ENCODE data around the gene ARL8B.
"Not testable (repeated sequence)": the region's sequence is repeated elsewhere in the genome, so short reads cannot be mapped to it uniquely, and the experiment has no call there.

Gene ARL8B

DNA sequence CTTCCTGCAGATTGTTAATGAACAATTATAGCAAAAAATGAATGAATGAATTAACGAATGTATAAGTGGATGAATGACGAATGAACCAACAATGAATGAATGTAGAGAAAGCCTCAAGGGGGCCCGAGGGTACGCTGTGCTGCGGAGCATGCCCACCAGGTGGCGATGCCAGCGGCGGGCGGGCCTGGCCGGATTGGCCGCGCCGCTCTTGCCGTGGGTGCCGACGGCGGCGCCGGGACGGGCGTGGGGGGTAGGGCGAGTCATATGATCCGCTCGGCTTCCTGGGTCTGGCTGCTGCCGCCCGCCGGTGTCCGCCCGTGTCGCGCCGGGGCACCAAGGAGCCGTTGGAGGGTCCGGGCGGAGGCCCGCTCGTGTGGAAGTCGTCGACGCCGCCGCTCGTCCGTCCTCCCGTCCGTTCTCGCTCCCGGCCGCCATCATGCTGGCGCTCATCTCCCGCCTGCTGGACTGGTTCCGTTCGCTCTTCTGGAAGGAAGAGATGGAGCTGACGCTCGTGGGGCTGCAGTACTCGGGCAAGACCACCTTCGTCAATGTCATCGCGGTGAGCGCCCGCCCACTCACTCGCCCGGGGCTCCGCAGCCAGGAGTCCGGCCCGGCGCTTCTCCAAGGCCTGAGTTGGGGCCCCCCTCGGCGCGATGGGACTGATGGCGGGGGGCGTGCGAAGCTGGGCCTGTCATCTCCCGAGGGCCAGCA, at the start of gene ARL8B:
Gene ARL8B (plus strand): TSS at position 263 of the 711 bp plus-strand sequence. CDS start 174 bp downstream, at position 437.
- H3K36me3 ChIP-seq (ENCODE audit: insufficient read depth, low read length) = no peaks in the 10 kb centered on the region
- peaks cover 3% of the 10 kb centered on the region; the same call in 1 of the 2 replicates for H3K4me1 ChIP-seq (ENCODE audit: insufficient read depth, low read length)

DNA sequence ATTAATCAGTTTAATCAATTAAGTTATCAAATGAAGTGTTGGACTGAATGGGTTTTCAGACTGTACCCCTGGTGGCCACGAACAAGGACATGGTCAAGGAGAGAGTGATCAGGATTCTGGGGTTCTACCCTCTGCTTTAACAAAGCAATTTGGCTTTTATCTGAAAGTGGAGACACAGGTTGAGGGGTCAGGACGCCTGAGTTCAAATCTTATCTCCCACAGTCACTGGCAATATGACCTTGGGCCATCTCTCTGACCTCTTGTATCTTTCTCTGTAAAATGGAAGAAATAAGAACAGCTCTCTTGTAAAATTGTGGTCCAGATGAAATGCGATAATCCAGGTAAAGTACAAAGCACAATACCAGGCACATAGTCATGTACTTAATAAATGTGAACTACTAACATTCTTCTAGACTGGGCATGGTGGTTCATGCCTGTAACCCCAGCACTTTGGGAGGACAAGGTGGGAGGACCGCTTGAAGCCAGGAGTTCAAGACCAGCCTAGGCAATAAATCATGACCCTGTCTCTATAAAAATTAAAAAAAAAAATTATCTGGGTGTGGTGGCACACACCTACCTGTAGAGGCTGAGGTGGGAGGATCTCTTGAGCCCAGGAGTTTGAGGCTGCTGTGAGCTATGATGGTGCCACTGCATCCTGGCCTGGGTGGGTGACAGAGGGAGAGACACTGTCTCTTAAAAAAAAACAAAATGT, 48.6 kb upstream of the ARL8B start:
- H3K4me1 ChIP-seq (ENCODE audit: insufficient read depth, low read length) = no peaks in the 10 kb centered on the region
- H3K9ac ChIP-seq (ENCODE audit: low read depth, low read length) = no peak overlapping the region

More for the DNA sequence above, at the start of gene ARL8B:
- no peaks in the 10 kb centered on the region for H3K9me3 ChIP-seq (ENCODE audit: control insufficient read depth, insufficient read depth, low read length)
- H3K9ac ChIP-seq (ENCODE audit: low read depth, low read length) = peak within 1 kb of the TSS; percentile 92

DNA sequence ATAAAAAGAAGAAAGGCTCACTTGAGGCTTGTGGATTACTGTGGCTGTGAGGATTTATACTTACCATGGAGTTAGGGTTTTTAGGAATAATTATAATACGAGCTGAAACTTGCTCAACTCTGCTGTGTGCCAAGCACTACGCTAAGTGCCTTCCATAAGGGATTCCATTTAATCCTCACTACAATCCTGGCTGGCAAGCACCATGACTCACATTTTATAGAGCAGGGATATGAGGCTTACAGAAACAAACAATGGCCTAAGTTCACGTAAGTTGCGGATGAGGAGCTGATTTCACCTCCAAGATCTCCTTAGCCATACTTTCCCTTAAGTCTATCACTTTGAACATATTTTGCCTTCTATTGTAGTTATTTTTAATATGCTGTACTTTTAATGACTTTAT, 43.9 kb upstream of the ARL8B start:
- Histone ChIP-seq H3K4me1 (ENCODE audit: insufficient read depth, low read length) (no peaks in the 10 kb centered on the region), H3K36me3 (ENCODE audit: insufficient read depth, low read length) (no peaks in the 10 kb centered on the region), H3K9me3 (ENCODE audit: control insufficient read depth, insufficient read depth, low read length) (no peaks in the 10 kb centered on the region), H3K9ac (ENCODE audit: low read depth, low read length) (no peak overlapping the region)

More for the DNA sequence above, 48.6 kb upstream of the ARL8B start:
- no peaks in the 10 kb centered on the region for H3K36me3 ChIP-seq (ENCODE audit: insufficient read depth, low read length)
- no peaks in the 10 kb centered on the region for H3K9me3 ChIP-seq (ENCODE audit: control insufficient read depth, insufficient read depth, low read length)

DNA sequence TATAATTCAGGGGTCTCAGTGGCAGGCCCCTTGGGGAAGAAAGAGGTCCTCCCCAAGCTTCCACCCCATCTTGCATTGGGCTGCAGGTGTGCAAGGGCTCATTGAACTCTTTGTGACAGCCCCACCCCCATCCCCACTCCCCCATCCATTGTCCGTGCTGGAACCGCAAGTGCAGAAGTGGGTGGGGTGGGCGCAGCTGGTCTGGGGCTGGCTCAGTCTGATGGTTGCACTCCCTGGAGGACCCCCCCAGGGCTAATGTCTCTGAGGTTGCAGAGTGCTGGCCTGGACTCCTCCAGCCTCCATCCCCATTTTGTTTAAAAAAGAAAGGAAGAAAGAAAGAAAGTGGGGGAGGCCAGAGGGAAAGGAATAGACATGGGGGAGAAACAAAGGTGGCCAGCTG, 42.3 kb upstream of the ARL8B start:
- Histone ChIP-seq H3K9ac (ENCODE audit: low read depth, low read length) (no peak overlapping the region), H3K36me3 (ENCODE audit: insufficient read depth, low read length) (no peaks in the 10 kb centered on the region)

DNA sequence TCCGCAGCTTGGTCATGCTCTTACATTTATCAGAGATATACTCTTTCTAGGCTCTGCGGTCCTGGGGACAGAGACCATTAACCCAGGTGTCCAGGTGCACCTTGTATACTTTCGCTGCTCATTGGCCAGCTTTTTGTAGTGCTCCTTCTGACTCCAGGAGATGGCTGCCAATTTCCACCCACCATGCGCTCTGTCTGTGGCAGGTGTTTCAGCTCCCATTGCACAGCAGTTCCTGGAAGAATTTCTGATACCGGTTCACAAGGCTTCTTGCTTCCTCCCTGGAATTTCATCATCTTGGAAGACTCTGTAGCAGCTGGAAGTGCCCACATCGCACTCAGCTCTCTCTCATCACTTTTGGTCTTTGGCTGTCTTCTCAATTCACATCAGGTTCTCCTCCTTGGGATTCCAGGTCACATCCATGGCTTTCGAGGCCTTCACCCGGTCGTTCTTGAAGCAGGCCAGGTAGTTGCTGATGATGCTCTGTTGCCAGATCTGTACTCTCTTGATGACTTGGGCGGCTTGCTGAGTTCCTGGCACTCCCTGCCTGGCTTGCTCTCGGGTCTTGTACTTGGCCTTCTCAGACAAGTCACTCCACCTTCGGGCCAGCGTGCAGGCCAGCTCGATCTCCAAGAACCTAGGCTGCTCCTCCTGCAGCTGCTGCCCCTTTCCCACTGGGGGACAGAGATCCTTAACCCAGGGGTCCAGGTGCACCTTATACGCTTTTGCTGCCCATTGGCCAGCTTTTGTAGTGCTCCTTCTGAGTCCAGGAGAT, 41.1 kb upstream of the ARL8B start:
- H3K36me3 ChIP-seq (ENCODE audit: insufficient read depth, low read length) = no peaks in the 10 kb centered on the region
- no peaks in the 10 kb centered on the region for H3K9me3 ChIP-seq (ENCODE audit: control insufficient read depth, insufficient read depth, low read length)
- no peaks in the 10 kb centered on the region for H3K4me1 ChIP-seq (ENCODE audit: insufficient read depth, low read length)
- H3K9ac ChIP-seq (ENCODE audit: low read depth, low read length) = no peak overlapping the region

More for the DNA sequence above, 42.3 kb upstream of the ARL8B start:
- Histone ChIP-seq H3K9me3 (ENCODE audit: control insufficient read depth, insufficient read depth, low read length) (no peaks in the 10 kb centered on the region), H3K4me1 (ENCODE audit: insufficient read depth, low read length) (no peaks in the 10 kb centered on the region)

DNA sequence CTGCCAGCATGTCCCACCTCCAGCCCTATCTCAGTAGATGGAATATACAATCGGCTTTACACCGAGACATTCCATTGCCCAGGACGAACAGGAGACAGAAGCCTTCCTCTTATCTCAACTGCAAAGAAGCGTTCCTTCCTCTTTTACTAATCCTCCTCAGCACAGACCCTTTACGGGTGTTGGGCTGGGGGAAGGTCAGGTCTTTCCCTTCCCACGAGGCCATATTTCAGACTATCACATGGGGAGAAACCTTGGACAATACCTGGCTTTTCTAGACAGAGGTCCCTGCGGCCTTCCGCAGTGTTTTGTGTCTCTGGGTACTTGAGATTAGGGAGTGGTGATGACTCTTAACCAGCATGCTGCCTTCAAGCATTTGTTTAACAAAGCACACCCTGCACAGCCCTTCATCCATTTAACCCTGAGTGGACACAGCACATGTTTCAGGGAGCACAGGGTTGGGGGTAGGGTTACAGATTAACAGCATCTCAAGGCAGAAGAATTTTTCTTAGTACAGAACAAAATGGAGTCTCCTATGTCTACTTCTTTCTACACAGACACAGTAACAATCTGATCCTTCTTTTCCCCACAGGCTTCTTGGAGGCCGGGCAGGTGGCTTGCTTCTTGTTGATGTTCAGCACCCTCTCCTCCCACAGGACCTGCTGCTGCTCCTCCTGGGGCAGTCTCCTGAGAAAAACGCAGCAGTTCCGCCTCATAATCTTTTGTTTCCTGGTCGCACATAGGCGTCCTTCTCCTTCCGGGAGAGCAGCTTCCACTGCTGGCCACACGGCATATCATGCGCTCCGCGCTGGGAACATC, 39.9 kb upstream of the ARL8B start:
- H3K36me3 ChIP-seq (ENCODE audit: insufficient read depth, low read length); H3K4me1 ChIP-seq (ENCODE audit: insufficient read depth, low read length); H3K9me3 ChIP-seq (ENCODE audit: control insufficient read depth, insufficient read depth, low read length); H3K9ac ChIP-seq (ENCODE audit: low read depth, low read length): not testable (repeated sequence)

DNA sequence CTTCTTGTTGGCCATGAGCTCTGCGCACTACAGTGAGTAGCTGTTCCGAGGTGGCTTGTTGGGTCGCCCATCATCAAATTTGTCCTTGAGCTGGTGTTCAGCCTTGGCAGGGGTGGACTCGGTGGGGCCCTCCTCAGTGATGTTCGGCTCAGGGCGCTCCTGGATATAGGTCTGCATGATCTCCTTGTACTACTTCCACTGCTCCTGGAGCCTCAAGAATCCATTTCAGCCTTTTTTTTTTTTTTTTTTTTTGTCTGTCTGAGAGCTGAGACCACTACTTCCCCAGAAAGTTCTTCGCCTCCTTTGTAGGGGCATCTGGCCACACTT, 39.3 kb upstream of the ARL8B start:
- H3K9ac ChIP-seq (ENCODE audit: low read depth, low read length) = no peak overlapping the region
- H3K4me1 ChIP-seq (ENCODE audit: insufficient read depth, low read length) = no peaks in the 10 kb centered on the region
- no peaks in the 10 kb centered on the region for H3K9me3 ChIP-seq (ENCODE audit: control insufficient read depth, insufficient read depth, low read length)
- H3K36me3 ChIP-seq (ENCODE audit: insufficient read depth, low read length) = no peaks in the 10 kb centered on the region

DNA sequence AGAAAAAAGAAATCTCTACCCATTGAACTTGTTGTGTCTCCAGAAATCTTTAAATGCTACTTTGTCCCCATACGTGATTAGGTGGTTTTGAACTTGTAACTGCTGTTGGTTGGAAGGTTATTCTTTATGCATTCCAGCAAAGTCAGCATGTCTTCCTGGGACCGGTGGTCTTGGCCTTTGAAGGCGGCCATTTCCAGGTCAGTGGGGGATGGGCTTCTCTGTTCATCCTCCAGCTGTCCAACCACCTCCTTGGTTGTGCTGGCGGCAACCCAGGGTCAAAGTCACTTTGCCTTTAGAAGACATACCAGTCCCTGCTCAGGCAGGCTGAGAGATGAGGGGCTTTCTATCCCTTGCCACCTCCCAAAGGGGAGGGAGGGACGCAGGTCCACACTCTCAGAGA, 37.9 kb upstream of the ARL8B start:
- no peaks in the 10 kb centered on the region for H3K4me1 ChIP-seq (ENCODE audit: insufficient read depth, low read length)
- no peaks in the 10 kb centered on the region for H3K9me3 ChIP-seq (ENCODE audit: control insufficient read depth, insufficient read depth, low read length)
- no peaks in the 10 kb centered on the region for H3K36me3 ChIP-seq (ENCODE audit: insufficient read depth, low read length)
- H3K9ac ChIP-seq (ENCODE audit: low read depth, low read length) = no peak overlapping the region

DNA sequence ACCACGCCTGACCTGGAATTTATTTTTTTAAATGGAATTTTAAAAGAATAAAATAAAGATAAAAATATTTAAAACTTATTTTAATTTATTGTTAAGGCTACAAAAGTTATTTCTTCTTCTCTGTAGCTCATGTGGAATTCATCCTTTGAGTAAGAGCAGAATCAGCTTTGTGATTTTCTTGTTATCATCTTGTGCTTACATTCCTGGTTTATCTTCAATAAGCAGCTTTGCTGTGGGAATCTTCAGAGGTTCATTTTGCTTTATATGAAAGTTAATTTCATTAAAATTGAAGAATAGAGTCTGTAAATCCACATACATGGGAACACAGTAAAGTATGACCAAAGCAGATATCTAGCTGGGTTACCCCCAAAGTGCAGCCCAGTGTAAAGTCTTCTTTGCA, 35.4 kb upstream of the ARL8B start:
- H3K9me3 ChIP-seq (ENCODE audit: control insufficient read depth, insufficient read depth, low read length) = no peaks in the 10 kb centered on the region
- no peaks in the 10 kb centered on the region for H3K4me1 ChIP-seq (ENCODE audit: insufficient read depth, low read length)
- no peaks in the 10 kb centered on the region for H3K36me3 ChIP-seq (ENCODE audit: insufficient read depth, low read length)
- H3K9ac ChIP-seq (ENCODE audit: low read depth, low read length) = no peak overlapping the region

DNA sequence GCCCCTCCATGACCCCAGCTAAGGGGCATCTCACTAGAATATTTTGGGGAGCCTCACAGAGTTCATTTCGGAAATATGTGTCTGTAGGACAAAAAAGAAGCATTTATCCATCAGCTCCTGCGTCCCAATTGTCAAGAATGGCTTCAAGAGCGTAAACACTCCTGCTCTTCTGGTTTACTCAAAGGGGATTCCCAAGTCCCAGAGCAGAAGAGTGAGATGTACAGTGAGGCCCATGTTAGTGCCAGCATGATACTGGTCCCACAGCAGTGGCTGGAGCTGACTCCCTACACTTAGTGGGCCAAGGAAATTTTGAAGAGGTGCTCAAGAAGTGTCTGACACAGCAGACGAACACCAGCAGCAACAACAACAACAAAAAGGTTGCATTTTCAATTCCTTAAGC, 34.9 kb upstream of the ARL8B start:
- no peaks in the 10 kb centered on the region for H3K4me1 ChIP-seq (ENCODE audit: insufficient read depth, low read length)
- no peaks in the 10 kb centered on the region for H3K9me3 ChIP-seq (ENCODE audit: control insufficient read depth, insufficient read depth, low read length)
- no peaks in the 10 kb centered on the region for H3K36me3 ChIP-seq (ENCODE audit: insufficient read depth, low read length)
- H3K9ac ChIP-seq (ENCODE audit: low read depth, low read length) = no peak overlapping the region

DNA sequence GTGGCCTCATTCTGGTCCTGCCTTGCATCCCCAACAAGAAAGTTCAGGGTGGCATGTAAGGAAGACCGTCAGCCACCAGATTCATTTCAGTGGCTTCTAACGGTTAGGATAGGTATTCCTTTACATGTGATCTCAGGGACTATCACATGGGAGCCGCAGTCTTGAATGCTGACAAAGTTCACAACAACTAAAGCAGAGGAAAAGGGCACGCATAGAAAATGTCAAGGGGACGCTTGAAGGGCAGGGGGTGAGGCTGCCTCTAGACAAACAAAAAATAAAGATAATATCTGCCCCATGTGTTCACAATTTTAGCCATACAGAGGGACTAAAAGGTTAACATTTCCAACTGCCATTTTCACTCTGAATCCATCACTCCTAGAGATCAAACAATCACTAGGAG, 31.9 kb upstream of the ARL8B start:
- Histone ChIP-seq H3K9me3 (ENCODE audit: control insufficient read depth, insufficient read depth, low read length) (no peaks in the 10 kb centered on the region), H3K36me3 (ENCODE audit: insufficient read depth, low read length) (no peaks in the 10 kb centered on the region), H3K4me1 (ENCODE audit: insufficient read depth, low read length) (no peaks in the 10 kb centered on the region), H3K9ac (ENCODE audit: low read depth, low read length) (no peak overlapping the region)

DNA sequence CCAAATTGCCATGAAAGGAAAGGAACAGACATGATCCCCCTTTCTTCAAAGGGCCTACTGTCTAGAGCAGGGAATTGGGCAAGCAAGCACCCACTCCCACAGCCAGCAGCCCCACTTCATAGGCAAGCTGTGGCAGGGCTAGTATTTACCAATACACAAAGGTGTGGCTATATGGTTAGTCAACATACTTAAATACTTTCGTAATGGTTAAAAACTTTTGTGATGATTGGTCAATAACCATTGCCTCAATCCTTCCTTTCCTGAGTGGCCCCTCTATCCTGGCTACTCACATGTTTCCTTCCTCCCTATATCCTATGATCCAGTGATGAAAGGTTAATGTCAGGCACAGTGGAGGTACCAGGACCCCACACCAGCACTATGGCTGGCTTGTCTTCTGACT, 30.1 kb upstream of the ARL8B start:
- Histone ChIP-seq H3K4me1 (ENCODE audit: insufficient read depth, low read length) (peaks cover 4% of the 10 kb centered on the region; the same call in 1 of the 2 replicates), H3K9me3 (ENCODE audit: control insufficient read depth, insufficient read depth, low read length) (no peaks in the 10 kb centered on the region), H3K9ac (ENCODE audit: low read depth, low read length) (no peak overlapping the region), H3K36me3 (ENCODE audit: insufficient read depth, low read length) (no peaks in the 10 kb centered on the region)

DNA sequence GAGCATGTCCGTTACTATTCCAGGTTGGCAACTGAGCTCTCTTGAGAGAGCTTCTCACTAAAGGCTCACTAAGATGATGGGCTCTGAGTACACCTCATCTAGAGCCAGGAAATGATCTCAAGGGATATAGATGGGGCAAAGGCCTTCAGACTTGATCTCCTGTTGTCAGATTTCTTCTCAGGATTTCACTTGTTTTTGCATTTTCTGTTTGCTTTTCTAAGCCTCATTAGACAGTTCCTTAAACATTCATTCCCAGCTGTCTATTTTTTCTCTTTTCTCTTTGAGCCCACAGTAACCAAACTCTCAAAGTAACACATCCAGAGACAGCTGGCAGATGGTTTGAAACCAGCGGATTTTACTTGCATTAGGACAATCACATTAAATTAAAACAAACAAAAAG, 28.4 kb upstream of the ARL8B start:
- no peaks in the 10 kb centered on the region for H3K36me3 ChIP-seq (ENCODE audit: insufficient read depth, low read length)
- H3K4me1 ChIP-seq (ENCODE audit: insufficient read depth, low read length) = peaks cover 4% of the 10 kb centered on the region; the same call in 1 of the 2 replicates
- no peaks in the 10 kb centered on the region for H3K9me3 ChIP-seq (ENCODE audit: control insufficient read depth, insufficient read depth, low read length)
- H3K9ac ChIP-seq (ENCODE audit: low read depth, low read length) = no peak overlapping the region

DNA sequence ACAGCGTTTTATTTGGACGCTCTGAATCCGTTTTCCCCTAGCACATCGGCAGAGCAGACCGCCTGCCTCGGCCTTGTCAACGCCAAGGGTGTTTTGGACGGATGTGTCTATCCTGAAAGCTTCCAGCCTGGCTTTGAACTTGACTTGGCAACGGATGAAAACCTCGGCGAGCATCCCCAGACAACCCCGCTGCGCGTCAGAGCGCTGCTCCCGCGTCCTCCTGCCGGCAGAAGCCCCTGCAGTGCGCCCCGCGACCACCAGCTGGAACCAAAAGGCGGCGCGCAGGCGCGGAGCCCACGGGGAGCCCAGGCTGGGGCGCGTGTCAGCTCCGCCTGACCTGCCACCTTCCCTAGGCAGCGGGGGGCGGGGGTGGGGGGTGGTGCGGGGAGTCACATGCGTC, 26.2 kb upstream of the ARL8B start:
- Histone ChIP-seq H3K4me1 (ENCODE audit: insufficient read depth, low read length) (peaks cover 4% of the 10 kb centered on the region; the same call in 1 of the 2 replicates), H3K9me3 (ENCODE audit: control insufficient read depth, insufficient read depth, low read length) (no peaks in the 10 kb centered on the region), H3K36me3 (ENCODE audit: insufficient read depth, low read length) (no peaks in the 10 kb centered on the region), H3K9ac (ENCODE audit: low read depth, low read length) (peak overlapping the region; percentile 52; the same call in 1 of the 2 replicates)
